Esophagus muscularis mucosa (tissue), 4 donors: ENCODE results near the gene SPEF2. TPM values are rescaled to one million over a fixed set of nuclear protein-coding genes. Genes with fewer than 3 reads are reported as not detected.

Source experiments
- DNase-seq: peaks from one replicate; pipeline ENCODE4 v3.0.0-alpha.2; 2017; ENCODE audit errors: extremely low spot score
- H3K27ac ChIP-seq, 4 donors: fragments of 200-600 bp; sonication (generic); replicated peaks in 1 of 4; 1 replicate in 3 of 4; 2 replicates in 1 of 4; pipeline ENCODE4 v1.5.1; 2016 to 2019; ENCODE audit warnings: mild to moderate bottlenecking in 1 of 4
- H3K27me3 ChIP-seq, 4 donors: fragments of 200-600 bp; sonication (generic); one replicate each; pipeline versions ENCODE4 v1.5.1 to v1.6.0; 2016 to 2019
- H3K36me3 ChIP-seq, 4 donors: fragments of 200-600 bp; sonication (generic); one replicate each; pipeline ENCODE4 v1.5.1; 2016 to 2019
- H3K4me1 ChIP-seq, 4 donors: fragments of 200-600 bp; sonication (generic); one replicate each; pipeline ENCODE4 v1.5.1; 2016 to 2019
- H3K4me3 ChIP-seq, 4 donors: fragments of 200-600 bp; sonication (generic); 1 replicate in 2 of 4; 2 replicates in 2 of 4; pipeline ENCODE4 v1.5.1; 2016 to 2019; ENCODE audit warnings: mild to moderate bottlenecking in 4 of 4, moderate library complexity in 1 of 4
- H3K9me3 ChIP-seq, 4 donors: fragments of 200-600 bp; sonication (generic); 1 replicate in 3 of 4; 2 replicates in 1 of 4; pipeline ENCODE4 v1.5.1; 2016 to 2019
- CTCF ChIP-seq, 3 experiments: fragments of 200-600 bp in 2 of 3; fragments of 450-650 bp in 1 of 3; sonication (generic) in 2 of 3; IDR thresholded peaks; one replicate each; pipeline ENCODE4 v1.5.1; 2017 to 2019; ENCODE audit warnings: antibody characterized with exemption in 3 of 3, mild to moderate bottlenecking in 2 of 3, moderate library complexity in 1 of 3
- EP300 ChIP-seq: sonication (generic); formaldehyde crosslinking; IDR thresholded peaks from one replicate; pipeline ENCODE4 v1.6.1; 2017; ENCODE audit warnings: antibody characterized with exemption
- POLR2A ChIP-seq: fragments of 450-650 bp; IDR thresholded peaks from one replicate; pipeline ENCODE4 v1.6.1; 2017; ENCODE audit warnings: antibody characterized with exemption, moderate library complexity, mild to moderate bottlenecking, low read depth
- POLR2AphosphoS5 ChIP-seq, 2 donors: sonication (generic); formaldehyde crosslinking; IDR thresholded peaks; one replicate each; pipeline ENCODE4 v1.6.1; 2017; ENCODE audit warnings: antibody characterized with exemption in 2 of 2
- WGBS: methylation state at CpG from one replicate; pipeline ENCODE4 v1.1.5; 2018; 5-methylcytosine and 5-hydroxymethylcytosine counted together
- intact Hi-C: fragments of 100-400 bp; cut with DNase I; formaldehyde crosslinking; loops from one replicate; pipeline ENCODE4 v1.15.1; 2023
- total RNA-seq, 4 donors: library from RNA; depleted of rRNA; stranded (reverse); fragments of >200 nt; gene quantifications; one replicate each; pipeline versions ENCODE4 v1.1.0 to v1.2.1, GENCODE V29; 2016

SPEF2 gene
- total RNA-seq, 4 donors from 2014 or later: 2.8 to 4.6 (median 3.1) TPM

- no peak for DNase-seq
- Histone ChIP-seq H3K9me3 (no peaks in the 10 kb centered on the region), H3K27me3 (no peaks in the 10 kb centered on the region), H3K4me3 (no peak overlapping the region), H3K36me3 (no peaks in the 10 kb centered on the region), H3K27ac (no peak overlapping the region), H3K4me1 (peaks cover 0 to 16% (median 5%) of the 10 kb centered on the region in 4 donors)
- TF ChIP-seq CTCF (IDR thresholded peaks at IDR 0.05) (no peak), POLR2AphosphoS5 (IDR thresholded peaks at IDR 0.05) (no peak), EP300 (no peak)
- WGBS: 46% methylated on average over 2 of the region's 2 CpGs
- intact Hi-C loops: no loop called here
These were observed 240.0 kb downstream of the SPEF2 start for GRCh38 chr5:35857606-35858205.

- Histone ChIP-seq H3K9me3 (no peaks in the 10 kb centered on the region), H3K27me3 (no peaks in the 10 kb centered on the region), H3K27ac (no peak overlapping the region), H3K4me3 (peak overlapping the region in 1 of 4 donors; percentile 6), H3K36me3 (no peaks in the 10 kb centered on the region), H3K4me1 (peaks cover 0 to 2% (median 0%) of the 10 kb centered on the region in 4 donors)
- no peak for DNase-seq
- TF ChIP-seq CTCF (IDR thresholded peaks at IDR 0.05) (no peak), EP300 (no peak), POLR2A (no peak), POLR2AphosphoS5 (IDR thresholded peaks at IDR 0.05) (no peak)
- intact Hi-C loops: no loop called here
- WGBS: 53% methylated on average over 3 of the region's 3 CpGs
These were observed 241.5 kb downstream of the SPEF2 start for GRCh38 chr5:35859101-35859661.

GRCh38 chr5:35860686-35861085, 243.0 kb downstream of the SPEF2 start:
- DNase-seq: no peak
- H3K36me3 ChIP-seq: no peaks in the 10 kb centered on the region
- no peaks in the 10 kb centered on the region for H3K27me3 ChIP-seq
- no peak overlapping the region for H3K4me3 ChIP-seq
- H3K27ac ChIP-seq: no peak overlapping the region
- intact Hi-C loops: no loop called here
- no peaks in the 10 kb centered on the region for H3K9me3 ChIP-seq
- H3K4me1 ChIP-seq: no peaks in the 10 kb centered on the region
- TF ChIP-seq EP300 (no peak), CTCF (IDR thresholded peaks at IDR 0.05) (no peak), POLR2AphosphoS5 (IDR thresholded peaks at IDR 0.05) (no peak)
- WGBS: 100% methylated on average over 1 of the region's 1 CpG

- 89% methylated on average over 1 of the region's 1 CpG for WGBS
- intact Hi-C loops: no loop called here
These were observed 244.1 kb downstream of the SPEF2 start for GRCh38 chr5:35861718-35862117.

More at GRCh38 chr5:35861718-35862117, 244.1 kb downstream of the SPEF2 start:
- H3K27me3 ChIP-seq: no peaks in the 10 kb centered on the region
- H3K27ac ChIP-seq: no peak overlapping the region
- no peak for DNase-seq
- H3K4me1 ChIP-seq: no peaks in the 10 kb centered on the region
- H3K4me3 ChIP-seq: no peak overlapping the region
- TF ChIP-seq POLR2AphosphoS5 (IDR thresholded peaks at IDR 0.05) (no peak), EP300 (no peak), CTCF (IDR thresholded peaks at IDR 0.05) (no peak), POLR2A (no peak)
- no peaks in the 10 kb centered on the region for H3K9me3 ChIP-seq
- no peaks in the 10 kb centered on the region for H3K36me3 ChIP-seq
